ENCODE measurements around the gene RXYLT1.
"Not testable (repeated sequence)": the region's sequence is repeated elsewhere in the genome, so short reads cannot be mapped to it uniquely, and the experiment has no call there.

The RXYLT1 gene, protein sequence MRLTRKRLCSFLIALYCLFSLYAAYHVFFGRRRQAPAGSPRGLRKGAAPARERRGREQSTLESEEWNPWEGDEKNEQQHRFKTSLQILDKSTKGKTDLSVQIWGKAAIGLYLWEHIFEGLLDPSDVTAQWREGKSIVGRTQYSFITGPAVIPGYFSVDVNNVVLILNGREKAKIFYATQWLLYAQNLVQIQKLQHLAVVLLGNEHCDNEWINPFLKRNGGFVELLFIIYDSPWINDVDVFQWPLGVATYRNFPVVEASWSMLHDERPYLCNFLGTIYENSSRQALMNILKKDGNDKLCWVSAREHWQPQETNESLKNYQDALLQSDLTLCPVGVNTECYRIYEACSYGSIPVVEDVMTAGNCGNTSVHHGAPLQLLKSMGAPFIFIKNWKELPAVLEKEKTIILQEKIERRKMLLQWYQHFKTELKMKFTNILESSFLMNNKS

DNA sequence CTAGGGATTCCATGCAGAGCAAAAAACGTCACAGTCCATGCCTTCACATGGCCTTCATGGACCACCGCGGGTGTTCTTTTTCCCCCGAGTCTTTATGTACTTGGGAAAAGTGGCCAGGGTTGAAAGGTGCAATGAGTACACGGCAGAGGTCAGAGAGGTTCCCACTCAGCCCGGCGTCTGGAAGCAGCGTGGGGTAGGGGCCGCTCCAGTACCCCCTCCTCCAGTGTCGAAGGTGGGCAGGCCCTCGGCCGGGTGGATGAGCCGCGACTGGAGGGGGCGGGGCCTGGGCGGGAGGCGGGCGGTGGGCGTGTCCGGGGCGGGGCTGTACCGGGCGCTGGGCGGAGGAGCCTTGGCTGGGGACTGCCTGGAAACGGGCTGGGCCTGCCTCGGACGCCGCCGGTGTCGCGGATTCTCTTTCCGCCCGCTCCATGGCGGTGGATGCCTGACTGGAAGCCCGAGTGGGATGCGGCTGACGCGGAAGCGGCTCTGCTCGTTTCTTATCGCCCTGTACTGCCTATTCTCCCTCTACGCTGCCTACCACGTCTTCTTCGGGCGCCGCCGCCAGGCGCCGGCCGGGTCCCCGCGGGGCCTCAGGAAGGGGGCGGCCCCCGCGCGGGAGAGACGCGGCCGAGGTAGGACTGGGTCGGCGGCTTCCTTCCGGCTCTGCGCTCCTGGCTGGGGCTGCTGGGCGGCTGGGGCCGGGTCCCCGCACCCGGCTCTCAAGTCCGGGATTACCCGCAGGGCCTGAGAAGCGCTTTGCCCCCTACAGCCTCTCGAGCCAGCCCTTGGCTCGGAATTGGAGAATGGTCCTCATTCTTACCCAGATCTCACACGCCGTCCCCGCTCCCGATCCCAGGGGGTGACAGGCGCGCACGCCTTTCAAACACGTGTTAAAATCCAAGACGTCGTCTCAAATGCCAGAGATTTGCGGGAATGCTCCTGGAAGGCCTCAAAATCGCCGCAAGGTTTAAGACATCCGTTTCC is at the start of gene RXYLT1:
Gene RXYLT1 (plus strand): TSS at position 412 of the 984 bp plus-strand sequence. CDS start 52 bp downstream, at position 464.
- peak; percentile 83 to 84 for DNase-seq (ENCODE audit: low read depth in 2 of 2)

GRCh38 chr12:63732779-63733178 is 46.9 kb upstream of the RXYLT1 start:
- not testable (repeated sequence) for DNase-seq (ENCODE audit: low read depth in 2 of 2)

DNA sequence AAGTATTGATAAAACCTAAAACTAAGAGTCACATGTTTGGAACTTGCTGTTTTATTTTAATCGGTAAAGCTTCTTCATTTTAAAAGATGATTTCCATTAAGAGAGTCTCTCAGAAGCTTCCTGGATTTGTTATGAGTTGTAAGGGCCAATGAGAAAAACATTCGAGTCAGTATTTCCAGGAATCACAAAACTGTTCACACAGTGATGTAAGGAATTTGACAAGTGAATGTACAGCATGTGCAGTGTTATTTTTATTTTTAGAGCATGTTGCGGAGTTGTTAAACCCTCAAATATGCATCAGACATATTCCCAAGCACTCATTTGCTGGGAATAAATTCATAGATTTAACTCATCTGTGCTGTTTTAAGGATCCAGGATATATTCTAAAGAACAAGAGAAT is 46.1 kb upstream of the RXYLT1 start:
- not testable (repeated sequence) for DNase-seq (ENCODE audit: low read depth in 2 of 2)

DNA sequence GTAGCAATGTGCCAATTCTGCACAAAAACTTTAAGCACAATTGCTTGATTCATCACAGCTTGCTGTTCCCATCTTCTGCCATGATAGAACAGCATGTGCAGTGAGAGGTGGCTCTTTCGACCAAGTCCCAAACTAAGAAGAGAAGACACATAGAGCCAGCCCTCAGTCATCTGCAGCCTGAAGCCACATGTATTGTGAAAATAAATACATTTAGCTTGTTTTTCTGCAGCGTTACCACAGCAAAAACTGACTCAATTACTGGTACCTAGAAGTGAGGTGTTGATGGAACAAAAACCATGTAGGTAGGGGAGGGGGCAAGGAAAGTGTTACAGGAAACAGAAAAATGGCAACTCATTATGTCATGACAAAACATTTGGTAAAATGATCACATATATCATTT is 39.2 kb upstream of the RXYLT1 start:
- not testable (repeated sequence) for DNase-seq (ENCODE audit: low read depth in 2 of 2)

DNA sequence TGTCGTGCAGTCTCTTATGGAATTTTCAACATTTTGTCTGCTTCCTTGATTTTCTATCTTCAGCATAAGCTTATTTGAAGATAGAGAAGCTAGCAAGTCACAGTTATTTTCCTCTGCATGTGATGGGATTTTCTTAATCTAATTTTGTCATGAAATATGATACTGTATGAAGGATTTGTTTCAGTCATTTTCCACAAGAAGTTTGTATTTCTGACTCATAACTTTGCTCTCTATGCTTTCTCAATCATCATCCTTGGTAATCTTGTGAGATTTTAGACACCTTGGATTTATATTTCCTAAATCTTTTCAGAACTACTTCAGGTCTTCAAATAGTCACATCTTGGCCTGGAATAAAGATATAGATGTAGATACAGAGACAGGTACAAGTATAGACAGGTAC is 38.3 kb upstream of the RXYLT1 start:
- not testable (repeated sequence) for DNase-seq (ENCODE audit: low read depth in 2 of 2)

DNA sequence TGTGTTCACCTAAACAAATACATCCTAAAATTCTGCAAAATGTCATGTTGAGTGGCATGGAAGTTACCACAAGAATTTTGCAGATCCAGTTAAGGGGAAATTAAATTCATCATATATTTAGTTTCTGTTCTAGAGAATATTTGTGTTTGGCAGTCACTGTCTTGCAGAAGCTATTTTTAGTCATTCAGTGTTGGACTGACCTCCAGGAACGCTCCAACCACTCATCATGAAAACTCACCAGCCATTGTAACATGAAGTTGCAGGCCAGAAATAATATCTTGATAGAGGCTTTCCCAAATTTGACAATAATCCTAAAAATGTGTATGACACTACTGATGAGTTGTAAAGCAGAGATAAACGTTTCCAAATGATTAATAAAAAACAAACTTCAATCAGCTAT is 35.6 kb upstream of the RXYLT1 start:
- DNase-seq (ENCODE audit: low read depth in 2 of 2): not testable (repeated sequence)

- DNase-seq (ENCODE audit: low read depth in 2 of 2): not testable (repeated sequence)
Measured at GRCh38 chr12:63746470-63746869, 33.2 kb upstream of the RXYLT1 start.

DNA sequence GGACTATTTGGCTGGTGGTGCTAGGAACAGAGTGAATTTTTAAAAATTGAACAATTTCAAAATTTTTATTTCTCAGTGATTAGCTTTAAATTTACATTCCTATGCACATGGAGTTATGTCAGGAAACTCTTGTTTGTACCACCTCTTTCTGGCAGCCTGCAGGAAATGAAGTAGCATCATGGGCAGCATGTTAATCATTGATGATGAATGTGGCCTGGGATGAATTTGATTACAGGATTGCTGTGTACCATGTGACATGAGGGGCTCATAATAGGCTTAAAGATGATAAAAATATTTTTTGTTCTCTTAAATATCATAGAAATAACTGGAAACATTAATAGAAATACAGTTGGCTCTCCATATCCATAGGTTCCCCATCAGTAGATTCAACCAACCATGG is 32.6 kb upstream of the RXYLT1 start:
- not testable (repeated sequence) for DNase-seq (ENCODE audit: low read depth in 2 of 2)

- DNase-seq (ENCODE audit: low read depth in 2 of 2): no peak
Measured at GRCh38 chr12:63747553-63747952, 32.2 kb upstream of the RXYLT1 start.

DNA sequence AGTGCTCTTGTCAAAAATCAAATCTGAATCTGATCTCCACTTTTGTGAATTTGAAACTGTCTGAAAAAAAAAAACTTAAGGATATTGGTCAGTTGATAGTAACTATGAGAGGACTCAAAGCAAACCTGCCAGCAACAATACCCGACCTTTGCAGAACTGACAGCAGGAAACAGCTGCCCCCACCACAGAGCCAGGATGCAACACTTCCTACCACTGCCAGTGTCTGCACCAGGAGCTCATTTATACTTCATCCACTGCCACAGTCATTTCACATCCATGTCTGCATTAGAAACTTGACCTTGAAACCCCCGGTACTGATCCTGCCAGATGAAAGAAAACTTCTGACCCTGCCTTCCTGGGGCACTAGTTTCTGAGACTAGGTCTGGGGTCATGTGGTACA is 27.4 kb upstream of the RXYLT1 start:
- DNase-seq (ENCODE audit: low read depth in 2 of 2): no peak

- DNase-seq (ENCODE audit: low read depth in 2 of 2): no peak
Measured at GRCh38 chr12:63752841-63753240, 26.9 kb upstream of the RXYLT1 start.

GRCh38 chr12:63753743-63754142 is 26.0 kb upstream of the RXYLT1 start:
- DNase-seq (ENCODE audit: low read depth in 2 of 2): no peak

DNA sequence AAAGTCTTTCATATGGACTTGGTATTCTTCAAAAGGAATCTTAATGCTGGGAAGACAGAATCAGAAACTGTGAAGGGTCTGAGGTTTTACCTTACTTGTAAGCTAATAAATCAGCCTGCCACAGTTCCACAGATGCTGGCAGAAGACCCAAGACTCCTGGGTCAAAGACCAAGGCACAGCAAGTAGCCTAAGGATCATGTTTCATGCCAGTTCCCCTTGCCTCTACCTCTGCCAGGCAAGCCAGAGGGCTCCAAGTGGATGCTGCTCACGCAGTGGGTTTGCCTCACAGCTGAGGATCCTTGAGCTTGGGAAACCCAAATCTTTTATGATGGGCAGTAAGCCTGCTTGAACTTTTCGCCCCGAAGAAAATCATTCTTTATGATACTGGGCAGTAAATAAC is 15.2 kb upstream of the RXYLT1 start:
- DNase-seq (ENCODE audit: low read depth in 2 of 2): no peak

DNA sequence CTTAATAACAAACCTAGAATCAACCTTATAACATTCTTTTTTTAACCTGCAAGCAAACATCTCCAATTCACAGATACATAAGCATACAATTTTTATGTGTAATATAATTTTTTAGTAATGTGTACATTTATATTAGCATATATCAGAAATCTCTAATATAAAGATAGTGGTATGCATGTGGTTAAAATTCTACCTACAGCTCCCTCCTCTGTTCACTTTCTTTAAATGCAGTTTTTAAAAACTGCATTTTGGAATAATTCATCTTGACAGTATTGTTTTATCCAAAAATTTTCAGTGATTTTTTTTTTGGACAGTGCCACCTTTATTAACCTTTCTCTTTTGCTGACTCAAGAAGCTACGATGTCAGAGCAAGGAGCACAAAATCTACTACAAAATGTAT is 13.2 kb upstream of the RXYLT1 start:
- DNase-seq (ENCODE audit: low read depth in 2 of 2): no peak

GRCh38 chr12:63770375-63770774 is 9.3 kb upstream of the RXYLT1 start:
- DNase-seq (ENCODE audit: low read depth in 2 of 2): no peak

- DNase-seq (ENCODE audit: low read depth in 2 of 2): no peak
Measured at GRCh38 chr12:63777340-63777739, 2.4 kb upstream of the RXYLT1 start.

DNA sequence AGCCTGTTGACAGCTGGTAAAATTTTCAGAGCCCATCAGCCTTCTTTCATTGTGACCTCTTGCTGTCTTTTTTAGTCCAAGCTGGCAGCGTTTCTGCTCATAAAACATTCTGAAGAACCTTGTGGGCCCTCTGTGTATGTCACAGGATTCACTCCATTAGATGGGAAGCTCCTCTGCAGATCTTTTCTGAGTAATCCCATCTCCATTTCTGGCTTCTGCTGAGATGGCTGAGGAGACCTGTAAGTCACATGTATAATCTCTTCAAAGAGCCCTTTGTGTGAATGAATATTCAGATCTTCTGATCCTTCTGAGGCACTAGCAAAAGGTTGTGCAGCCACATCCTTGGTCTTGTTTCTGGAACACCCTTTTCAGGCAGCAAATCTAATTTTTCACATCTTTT is 2.8 kb downstream of the RXYLT1 start:
- no peak for DNase-seq (ENCODE audit: low read depth in 2 of 2)

- no peak for DNase-seq (ENCODE audit: low read depth in 2 of 2)
Measured at GRCh38 chr12:63787306-63787705, 7.6 kb downstream of the RXYLT1 start.

GRCh38 chr12:63790608-63790945 is 10.9 kb downstream of the RXYLT1 start:
- DNase-seq (ENCODE audit: low read depth in 2 of 2): no peak

DNA sequence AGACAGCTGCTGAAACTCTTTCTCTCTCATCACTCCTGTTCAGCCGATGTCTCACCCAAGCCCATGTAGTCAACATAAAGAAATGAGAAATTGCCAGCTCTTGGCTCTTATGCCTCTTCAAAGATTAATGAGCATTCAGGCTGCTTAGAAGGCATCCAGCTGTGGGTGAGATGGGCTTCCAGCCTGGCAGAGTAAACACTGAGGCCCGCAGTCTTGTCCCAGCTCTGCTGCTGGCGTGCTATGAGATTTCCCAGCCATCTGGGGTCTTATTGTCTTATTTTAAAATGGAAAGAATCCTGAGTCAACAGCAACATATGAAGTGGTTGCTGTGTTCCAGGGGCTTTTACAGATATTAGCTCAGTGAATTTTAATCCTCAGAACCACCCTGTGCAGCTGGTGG is 12.6 kb downstream of the RXYLT1 start:
- DNase-seq (ENCODE audit: low read depth in 2 of 2): no peak

DNA sequence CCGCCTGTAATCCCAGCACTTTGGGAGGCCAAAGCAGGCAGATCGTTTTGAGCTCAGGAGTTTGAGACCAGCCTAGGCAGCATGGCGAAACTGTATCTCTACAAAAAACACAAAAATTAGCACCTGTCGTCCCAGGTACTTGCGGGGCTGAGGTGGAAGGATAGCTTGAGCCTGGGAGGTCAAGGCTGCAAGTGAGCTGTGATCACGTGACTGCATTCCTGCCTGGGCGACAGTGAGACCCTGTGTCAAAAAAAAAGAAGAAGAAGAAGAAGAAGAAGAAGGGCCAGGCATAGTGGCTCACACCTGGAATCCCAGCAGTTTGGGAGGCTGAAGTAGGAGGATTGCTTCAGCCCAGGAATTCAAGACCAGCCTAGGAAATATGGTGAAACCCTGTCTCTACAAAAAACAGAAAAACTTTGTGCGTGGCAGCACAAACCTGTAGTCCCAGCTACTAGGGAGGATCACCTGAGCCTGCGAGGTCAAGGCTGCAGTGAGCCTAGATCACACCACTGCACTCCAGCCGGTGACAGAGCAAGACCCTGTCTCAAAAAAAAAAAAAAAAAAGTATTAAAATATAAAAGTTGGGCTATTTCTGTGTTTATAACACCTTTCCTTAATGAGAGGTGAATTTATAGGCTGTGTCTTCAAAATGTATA is 15.5 kb downstream of the RXYLT1 start:
- DNase-seq (ENCODE audit: low read depth in 2 of 2): no peak

DNA sequence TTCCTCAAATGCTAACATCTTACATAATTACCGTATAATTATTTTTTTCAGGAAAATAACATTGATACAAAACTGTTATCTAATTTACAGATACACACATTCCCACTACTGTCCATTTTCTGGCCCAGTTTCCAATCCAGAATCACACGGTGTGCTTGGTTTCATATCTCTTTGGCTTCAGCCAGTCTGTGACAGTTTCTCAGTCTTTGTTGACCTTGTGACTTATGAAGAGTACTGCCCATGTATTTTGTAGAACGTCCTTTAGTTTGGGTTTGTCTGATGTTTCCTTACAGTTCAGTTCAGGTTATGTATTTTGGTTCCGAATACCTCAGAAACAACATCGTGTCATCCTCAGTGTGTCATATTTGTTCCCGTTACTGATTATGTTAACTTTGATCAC is 16.2 kb downstream of the RXYLT1 start:
- no peak for DNase-seq (ENCODE audit: low read depth in 2 of 2)
